Measurements from ENCODE around the gene THSD7B.

Gene THSD7B

DNA sequence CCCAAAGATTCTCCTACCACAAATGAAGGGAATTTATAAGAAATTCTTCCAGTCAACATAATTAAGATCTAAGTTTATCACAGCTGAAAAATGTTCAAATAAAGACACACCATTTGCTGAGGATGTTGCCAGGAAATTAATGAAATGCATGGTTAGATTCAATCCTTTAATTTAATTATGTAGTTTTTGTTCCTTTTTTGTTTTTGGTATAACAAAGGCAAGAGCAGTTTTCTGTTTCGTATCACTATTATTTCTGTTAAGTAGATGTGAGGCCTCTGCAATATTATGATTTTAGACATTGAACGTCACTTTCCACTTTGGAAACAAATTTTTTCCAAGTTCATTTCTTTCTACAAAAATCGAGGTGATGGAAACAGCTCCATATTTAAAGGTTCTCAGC is 440.0 kb downstream of the THSD7B start:
- no peak for DNase-seq (ENCODE audit: low spot score)

DNA sequence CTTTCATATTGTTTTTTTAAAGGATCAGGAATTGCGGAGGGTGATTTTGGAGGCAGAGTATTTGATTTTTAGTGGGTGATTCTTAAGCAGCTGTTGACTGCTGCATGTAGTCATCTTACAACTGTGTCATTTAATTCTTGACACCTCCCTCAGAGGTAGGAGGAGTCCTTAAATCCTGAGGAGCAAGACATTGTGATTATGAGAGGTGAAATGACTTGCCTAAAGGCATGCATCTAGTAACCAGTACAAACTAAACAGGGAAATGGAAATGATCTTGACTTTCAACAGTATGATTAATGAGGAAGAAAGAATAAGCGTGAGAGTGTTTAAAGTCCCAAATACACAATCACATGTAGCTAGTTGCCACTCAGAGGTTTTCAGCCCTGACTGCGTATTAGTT is 440.7 kb downstream of the THSD7B start:
- DNase-seq (ENCODE audit: low spot score), result no peak

DNA sequence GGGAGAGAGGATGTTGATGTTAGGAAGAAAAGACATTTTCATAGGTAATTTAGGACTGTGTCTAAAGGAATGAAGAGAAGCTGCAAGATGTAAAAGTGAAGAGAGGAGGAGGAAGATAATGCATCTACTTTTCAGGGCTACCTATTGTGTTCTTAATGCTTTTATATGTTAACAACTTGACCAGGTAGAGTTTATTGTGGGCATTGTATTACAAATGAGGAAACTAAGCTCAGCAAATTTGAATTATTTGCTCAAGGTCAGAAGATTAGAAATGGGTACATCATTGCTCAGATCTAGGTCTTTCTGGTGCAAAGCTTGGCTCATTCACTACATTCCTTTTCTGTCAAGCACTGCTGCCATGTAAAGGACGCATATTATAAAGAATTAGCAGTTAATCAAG is 441.7 kb downstream of the THSD7B start:
- DNase-seq (ENCODE audit: low spot score), result no peak

DNA sequence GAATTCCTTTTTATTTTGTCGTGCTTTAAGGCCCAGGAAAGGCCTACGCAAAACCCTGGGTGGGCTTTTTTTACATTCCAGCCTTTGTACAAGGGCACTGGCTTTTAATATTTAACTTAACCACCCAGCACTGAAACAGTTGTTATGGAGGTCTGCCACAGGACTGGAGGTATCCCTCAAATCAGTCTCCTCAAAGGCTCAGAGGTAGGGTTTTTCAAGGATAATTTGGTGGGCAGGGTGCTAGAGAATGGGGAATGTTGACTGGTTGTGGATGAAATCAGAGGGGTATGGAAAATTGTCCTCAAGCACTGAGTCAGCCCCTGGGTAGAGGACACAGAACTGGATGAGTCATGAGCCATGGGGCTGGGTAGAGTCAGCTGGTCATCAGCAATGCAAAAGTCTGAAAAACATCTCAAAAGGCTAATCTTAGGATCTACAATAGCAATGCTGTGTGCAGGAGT is 443.1 kb downstream of the THSD7B start:
- no peak for DNase-seq (ENCODE audit: low spot score)

DNA sequence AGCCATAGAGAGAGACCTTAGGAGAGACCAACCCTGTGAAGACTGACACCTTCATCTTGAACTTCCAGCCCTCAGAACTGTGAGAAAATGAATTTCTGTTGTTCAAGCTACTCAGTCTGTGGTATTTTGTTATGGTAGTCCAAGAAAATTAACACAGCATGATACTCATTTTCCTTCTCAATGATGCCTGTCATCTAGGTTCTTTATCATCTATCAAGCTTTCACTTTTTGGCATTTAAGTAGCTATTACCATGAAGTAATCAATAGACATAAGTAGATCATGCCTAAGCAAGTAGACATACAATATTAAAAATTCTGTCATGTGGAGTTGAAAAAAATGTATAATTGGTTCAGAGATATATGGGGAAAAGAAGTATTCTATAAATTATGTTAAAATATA is 444.7 kb downstream of the THSD7B start:
- no peak for DNase-seq (ENCODE audit: low spot score)

DNA sequence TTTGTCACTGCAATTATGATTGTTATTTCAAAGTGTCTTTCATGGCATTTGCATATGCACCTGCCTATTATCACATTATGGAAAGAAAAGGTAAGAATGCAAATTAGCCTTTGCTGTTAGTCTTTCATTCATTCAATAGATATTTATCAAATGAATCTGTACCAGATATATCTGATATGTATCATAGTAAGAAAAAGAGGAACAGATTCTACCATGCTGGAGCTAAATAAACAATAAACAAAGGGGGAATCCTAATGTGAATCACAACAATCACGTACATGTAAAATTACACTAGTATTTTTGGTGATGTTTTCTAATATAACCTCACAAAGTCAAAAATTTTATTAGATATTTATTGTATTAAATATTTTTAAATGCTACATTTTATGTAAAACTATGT is 446.4 kb downstream of the THSD7B start:
- DNase-seq (ENCODE audit: low spot score), result no peak

DNA sequence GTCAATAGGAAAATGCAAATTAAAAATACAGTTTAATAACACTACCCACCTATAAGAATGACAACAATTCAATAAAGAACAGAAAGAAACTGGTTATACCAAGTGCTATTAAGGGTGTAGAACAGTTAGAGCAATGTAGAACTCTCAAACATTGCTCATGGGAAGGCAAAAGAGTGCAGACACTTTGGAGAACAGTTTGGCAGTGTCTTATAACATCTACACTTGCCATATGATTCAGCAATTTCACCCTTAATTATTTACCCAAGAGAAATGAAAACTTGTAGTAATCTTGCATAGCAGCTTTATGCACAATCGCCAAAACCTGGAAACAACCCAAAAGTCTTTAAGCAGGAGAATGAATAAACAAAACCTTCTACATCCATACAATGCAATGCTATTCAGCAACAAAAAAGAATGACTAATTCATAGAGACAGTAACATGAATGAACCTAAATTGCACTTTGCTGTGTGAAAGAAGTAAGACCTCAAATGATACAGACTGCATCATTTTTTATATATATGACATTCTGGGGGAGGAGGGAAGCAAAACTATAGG is 455.2 kb downstream of the THSD7B start:
- DNase-seq (ENCODE audit: low spot score), result no peak

DNA sequence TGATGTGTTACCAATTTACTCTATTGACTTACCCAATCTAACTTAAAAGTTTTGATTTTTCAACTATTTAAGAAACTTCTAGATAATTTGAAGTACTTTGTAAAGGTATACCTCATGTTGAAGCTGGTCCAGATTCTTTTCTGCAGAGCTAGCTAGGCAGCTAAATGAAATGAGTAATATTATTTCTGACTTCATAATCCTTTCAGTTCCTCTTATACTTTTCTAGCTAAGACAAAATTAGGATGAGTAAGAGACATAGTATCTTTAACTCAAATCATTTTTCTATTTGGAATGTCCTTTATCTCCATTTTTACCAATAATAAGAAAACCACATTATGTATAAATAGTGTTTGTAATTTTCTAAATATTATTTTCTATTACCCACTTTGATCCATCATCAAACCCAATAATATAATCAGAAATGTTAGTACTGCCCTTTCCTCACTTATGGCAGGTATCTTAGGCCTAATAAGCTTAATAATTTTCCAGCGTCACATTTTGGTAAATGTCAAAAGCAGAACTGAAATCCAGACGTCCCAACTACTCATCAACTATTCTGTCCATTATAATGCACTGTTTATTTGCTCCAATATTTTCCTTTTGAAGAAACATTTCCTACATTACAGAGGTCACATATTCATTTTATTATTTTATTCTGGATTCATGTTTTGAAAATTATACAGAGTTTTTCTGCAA is 456.6 kb downstream of the THSD7B start:
- no peak for DNase-seq (ENCODE audit: low spot score)

DNA sequence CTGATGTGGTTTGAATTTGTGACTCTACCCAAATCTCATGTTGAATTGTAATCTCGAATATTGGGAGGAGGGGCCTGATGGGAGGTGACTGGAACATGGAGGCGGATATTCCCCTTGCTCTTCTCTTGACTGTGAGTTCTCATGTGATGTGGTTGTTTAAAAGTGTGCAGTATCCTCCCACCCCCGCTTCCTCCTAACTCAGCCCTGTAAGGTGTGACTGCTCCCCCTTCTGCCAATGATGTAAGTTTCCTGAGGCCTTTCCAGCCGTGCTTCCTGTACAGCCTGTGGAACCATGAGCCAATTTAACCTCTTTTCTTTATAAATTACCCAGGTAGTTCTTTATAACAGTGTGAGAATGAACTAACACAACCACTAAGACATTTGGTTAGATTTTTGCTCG is 458.4 kb downstream of the THSD7B start:
- DNase-seq (ENCODE audit: low spot score), result no peak

DNA sequence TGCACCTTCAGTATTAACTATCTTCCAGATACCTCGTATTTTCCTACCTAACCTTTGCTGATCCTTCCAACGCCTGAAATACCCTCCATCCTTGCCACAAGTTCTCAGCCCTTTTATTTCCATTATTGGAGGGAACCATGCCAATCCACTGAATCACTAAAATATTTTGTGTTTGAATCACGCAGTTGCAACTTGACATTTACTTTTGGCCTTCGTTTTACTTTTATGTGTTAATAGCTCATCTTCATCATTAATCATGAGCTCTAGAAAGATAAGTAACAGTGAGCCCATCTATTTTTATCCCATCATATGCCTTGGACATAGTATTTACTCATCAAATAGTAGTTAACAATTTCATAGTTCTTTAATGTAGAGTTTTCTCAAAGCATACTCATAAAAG is 463.2 kb downstream of the THSD7B start:
- no peak for DNase-seq (ENCODE audit: low spot score)

DNA sequence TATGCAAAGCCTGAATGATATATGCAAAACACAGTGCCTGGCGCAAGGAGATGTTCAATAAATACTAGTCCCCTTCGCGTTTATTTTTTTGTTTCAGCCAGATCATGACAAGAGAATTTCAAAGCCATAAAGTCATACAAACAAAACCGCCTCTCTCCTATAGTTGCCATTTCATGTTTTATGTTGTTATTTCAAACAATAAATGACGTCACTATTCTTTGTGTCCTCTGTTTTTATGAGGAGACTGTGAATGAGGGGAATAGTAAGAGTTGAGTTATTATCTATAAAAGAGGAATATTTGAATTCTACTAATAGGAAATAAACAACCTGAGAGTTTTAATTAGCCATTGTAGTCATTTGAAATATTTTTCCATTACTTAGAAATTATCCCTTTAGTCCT is 464.5 kb downstream of the THSD7B start:
- no peak for DNase-seq (ENCODE audit: low spot score)

DNA sequence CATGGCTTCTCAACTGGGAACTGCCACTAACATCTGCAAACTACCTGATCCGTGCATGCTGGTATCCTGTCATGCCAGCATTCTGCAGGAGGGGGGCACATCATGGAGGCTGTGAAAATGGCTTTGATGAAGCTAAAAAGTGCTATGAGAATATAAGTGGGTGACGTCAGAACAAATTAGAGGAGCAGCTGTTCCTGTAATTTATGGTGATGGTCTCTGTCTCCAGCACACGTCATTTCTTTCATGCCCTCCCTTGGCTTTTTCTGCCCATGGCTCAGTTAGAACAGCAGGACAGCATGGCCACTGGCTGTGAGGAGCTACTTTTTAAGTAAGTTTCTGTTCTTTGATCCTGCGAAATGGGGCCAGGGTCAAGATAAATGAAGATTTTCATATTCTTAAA is 466.3 kb downstream of the THSD7B start:
- DNase-seq (ENCODE audit: low spot score), result no peak

DNA sequence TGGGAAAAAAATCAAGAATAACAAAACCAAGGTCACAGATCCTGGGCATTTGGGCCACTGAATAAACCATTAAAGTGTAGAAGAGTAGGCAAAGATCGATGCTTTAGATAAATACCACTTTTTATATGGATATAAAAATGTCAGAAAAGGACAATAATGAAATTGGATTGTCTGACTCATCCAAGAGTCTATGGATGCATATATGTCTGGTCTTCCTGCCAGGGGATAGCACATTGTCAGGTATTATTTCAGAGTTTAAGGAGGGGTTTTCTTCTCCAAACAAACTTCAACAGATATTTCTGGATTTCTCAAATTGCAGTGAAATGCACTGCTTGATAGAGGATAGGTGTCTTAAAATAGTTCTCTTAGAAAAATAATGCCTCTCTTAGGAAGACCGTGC is 466.7 kb downstream of the THSD7B start:
- DNase-seq (ENCODE audit: low spot score), result no peak

DNA sequence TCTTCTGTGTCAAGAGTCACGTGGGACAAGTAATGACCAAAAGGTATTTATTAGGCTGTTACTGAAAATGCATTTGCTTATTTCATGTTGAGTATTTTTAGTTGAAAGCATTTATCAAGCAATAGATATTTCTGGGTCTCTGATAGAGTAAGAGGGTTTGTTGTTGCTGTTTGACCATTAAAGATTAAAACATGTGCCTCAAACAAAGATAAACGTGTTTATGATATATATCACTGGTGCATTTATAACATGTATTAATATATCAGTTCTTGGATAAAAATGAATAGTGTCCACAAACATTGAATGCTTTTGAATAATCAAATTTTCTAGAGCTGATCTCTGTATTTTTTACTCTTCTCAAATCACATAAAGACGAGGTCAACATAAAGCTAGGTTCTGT is 467.7 kb downstream of the THSD7B start:
- no peak for DNase-seq (ENCODE audit: low spot score)

DNA sequence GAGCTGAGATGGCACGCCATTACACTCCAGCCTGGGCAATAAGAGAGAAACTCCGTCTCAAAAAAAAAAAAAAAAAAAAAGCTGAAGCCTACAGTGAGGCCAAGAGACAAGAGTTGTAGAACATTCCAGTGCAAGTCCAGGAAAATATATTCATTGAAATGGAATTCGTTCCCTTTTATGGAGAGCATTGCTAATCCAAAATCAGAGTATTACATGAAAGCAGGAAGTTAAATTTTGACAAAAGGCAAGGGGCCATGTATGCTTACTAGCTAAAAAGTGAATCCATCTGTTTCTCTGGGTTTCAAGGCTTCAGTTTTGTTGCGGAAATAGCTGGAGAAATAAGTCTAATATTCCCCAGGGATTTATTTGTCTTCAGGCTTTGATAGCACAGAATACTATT is 471.7 kb downstream of the THSD7B start:
- no peak for DNase-seq (ENCODE audit: low spot score)

DNA sequence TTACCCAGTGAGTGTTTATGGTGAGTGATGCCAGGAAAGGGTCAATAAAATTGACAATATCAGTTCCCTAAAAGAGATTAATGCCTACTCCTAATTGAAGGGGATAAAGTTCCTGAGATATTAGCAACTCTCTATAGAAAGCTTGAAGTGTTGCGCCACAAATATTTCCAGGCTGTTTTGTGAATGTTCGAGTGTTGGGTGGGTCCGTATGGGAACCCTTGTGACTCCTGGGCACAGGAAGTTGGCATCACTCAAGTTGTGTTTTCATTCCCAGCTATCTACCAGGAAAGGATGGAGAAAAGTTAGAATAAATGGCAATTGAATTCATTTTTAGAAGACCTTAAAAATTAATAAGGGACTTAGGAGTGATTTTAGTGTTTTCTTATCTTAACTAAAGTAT is 472.7 kb downstream of the THSD7B start:
- no peak for DNase-seq (ENCODE audit: low spot score)

DNA sequence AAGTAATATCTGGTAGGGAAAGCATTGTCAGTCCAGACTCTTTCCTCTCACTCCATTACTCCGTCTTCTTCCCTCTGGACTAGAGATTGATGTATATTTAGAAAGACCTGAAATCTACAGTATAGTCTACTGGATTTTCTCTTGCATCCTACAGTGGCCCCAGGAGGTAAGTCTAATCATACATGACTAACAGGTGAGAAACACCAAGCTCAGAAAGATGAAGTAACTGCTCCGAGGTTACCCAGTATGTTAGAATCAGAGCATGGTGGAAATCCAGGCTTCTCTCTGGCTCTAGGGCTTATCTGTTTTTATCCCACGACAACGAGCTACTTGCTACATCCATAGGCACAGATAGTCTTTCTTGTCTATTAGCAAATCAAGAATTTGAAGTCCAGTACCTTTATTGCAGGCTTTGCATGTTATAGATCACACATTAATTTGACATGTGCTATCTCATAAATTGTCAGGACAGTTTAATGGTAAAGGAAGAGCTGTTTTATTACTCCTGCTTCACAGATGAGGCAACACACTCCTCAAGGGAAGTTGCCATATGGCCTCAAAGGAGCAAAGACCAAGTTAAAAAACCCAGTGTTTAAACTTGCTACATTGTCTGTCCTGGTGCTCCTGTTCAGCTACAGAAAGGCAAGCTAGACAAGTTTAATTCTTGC is 484.3 kb downstream of the THSD7B start:
- no peak for DNase-seq (ENCODE audit: low spot score)

DNA sequence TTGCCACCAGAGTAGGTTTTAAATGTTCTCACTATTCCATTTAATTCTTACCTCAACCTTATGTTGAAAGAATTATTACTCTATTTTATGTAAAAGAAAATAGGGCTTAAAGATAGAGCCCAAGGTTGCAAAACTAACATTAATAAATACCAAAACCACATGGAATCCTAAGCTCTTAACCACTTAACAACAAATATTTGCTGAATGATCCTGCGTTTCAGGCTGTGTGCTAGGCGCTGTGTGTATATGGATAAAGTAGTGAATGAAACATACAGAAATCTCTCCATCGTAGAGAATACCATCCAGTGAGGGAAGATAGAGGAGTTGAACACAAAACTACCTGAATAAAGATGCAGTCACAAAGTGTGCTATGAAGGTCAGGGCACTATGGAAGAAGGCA is 485.1 kb downstream of the THSD7B start:
- DNase-seq (ENCODE audit: low spot score), result no peak

DNA sequence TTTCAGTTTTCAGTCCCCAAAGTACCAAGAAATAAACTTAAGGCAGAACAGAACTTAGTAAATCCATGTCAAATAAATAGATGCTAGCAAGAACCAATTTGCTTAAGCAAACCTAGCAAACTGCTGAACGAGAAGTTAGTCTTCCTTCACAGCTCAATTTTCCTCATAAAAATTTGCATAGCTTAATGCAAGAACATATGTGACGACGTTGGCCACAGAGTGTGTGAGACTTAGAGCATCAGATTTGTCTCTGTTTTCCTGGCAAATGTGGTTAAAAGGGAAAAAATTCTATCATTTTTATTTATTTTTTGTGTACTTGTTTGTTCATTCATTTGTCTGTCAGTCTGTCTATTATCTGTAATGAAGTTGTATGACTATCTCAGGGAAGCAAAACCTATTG is 485.7 kb downstream of the THSD7B start:
- no peak for DNase-seq (ENCODE audit: low spot score)

DNA sequence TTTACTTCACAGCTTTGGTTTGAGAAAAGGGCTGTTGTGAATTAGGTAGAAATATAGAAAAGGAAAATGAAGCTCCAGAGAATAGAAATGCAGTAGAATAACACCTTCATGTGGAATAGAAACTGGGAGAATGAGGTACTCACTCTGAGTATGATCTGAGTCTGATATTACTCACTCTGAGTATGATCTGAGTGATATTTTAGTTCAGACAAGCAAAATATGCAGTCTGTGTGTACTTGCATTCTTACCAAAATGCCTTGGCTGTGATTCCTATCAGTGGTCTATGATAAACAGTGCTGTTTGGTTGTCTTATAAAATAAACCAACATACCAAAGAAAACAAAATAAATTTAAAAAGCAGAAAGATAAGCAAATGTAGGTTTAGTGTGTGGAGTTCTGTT is 487.6 kb downstream of the THSD7B start:
- DNase-seq (ENCODE audit: low spot score), result no peak

DNA sequence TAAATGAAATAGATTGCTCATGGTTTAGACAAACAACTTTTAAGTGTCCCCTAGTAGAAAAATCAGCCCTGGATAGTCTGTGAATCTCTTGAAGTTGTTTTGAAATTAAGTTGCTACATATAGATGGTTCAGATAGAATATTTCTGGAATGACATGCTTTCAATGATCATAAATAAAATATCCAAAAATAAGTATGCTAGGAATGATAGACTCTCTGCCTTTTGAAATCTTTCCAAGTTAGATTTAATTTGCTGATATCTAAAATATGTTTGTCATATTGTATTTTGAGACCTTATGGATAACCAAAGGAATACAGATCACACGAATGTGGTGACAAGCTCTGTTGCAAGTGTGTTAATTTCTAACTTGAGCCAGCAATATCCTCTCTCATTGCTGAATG is 488.7 kb downstream of the THSD7B start:
- DNase-seq (ENCODE audit: low spot score), result no peak

DNA sequence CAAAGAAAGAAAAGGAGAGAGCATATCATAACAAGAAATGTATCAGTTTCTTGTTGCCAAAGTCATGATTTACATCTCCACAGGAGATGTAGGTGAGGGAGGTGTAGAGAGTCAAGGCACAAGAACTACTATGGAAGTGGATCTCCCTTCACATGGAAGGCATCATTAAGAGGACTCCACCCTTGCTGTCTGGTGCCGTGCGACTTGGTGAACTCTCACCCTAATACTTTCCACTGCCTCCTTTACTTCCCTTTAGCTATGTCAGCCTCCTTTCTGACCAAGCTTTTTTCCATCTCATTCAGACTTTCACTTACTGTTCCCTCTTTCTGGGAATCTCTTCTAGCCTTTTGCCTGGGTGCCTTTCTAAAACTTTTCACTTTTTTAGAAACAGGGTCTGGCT is 490.0 kb downstream of the THSD7B start:
- DNase-seq (ENCODE audit: low spot score), result no peak

DNA sequence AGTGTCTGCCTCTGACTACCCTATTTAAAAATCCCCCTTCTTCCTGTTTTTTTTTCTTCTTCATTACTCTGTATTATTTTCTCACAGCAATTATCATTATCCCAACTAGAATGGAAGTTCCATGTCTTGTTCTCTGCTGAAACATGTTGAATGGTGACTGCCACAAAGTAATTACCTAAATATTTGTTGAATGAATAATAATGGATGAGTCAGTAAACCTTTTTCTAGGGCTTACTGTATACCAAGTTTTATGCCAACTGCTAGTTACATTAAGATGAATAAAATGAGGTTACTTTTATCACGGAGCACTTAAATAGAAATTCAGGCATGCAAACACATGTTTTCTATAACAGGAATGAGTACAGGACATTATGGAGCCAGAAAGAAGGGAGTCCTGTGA is 490.6 kb downstream of the THSD7B start:
- no peak for DNase-seq (ENCODE audit: low spot score)
